GM23338 (cell line): ENCODE results near the gene SCAPER.

Experiments used
- CREB1 ChIP-seq: fragments of 250-450 bp; sonication (Bioruptor Pico); IDR thresholded peaks from 2 replicates; pipeline ENCODE4 v1.5.0; 2020; ENCODE audit warnings: low read depth, mild to moderate bottlenecking, moderate library complexity
- EZH2 ChIP-seq: fragments of 200-600 bp; sonication (generic); IDR thresholded peaks from one replicate; pipeline ENCODE4 v1.8.0; 2017; ENCODE audit warnings: antibody characterized with exemption, mild to moderate bottlenecking, low read depth; ENCODE audit not compliant: unreplicated experiment
- EZH2phosphoT487 ChIP-seq: fragments of 200-600 bp; sonication (generic); IDR thresholded peaks from one replicate; pipeline ENCODE4 v1.8.1; 2018; ENCODE audit warnings: antibody characterized with exemption; ENCODE audit not compliant: unreplicated experiment
- JUNB ChIP-seq: IDR thresholded peaks from one replicate; pipeline ENCODE4 v1.6.1; 2016; ENCODE audit warnings: antibody characterized with exemption; ENCODE audit not compliant: unreplicated experiment
- POLR2AphosphoS5 ChIP-seq: IDR thresholded peaks from 2 replicates; pipeline ENCODE4 v1.6.1; 2016; ENCODE audit warnings: antibody characterized with exemption, low read depth
- STAT1 ChIP-seq: IDR thresholded peaks from one replicate; pipeline ENCODE4 v1.6.1; 2016; ENCODE audit warnings: antibody characterized with exemption; ENCODE audit not compliant: unreplicated experiment
- ZNF331 ChIP-seq: fragments of 250-450 bp; sonication (Bioruptor Pico); IDR thresholded peaks from 2 replicates; pipeline ENCODE4 v1.5.0; 2020; ENCODE audit warnings: low read depth, mild to moderate bottlenecking, moderate library complexity
- TF ChIP-seq, protein P1 (sequence below), 2 experiments: fragments of 200-600 bp in 1 of 2; sonication (generic) in 1 of 2; conservative IDR thresholded peaks; 2 replicates each; pipeline versions ENCODE4 v1.5.1 to v1.6.1; 2016 to 2017; ENCODE audit warnings: antibody characterized with exemption in 2 of 2, low read depth in 2 of 2, mild to moderate bottlenecking in 2 of 2, moderate library complexity in 1 of 2
- TF ChIP-seq, protein P2 (sequence below): IDR thresholded peaks from one replicate; pipeline ENCODE4 v1.6.1; 2018; ENCODE audit warnings: antibody characterized with exemption; ENCODE audit not compliant: unreplicated experiment

DNA sequence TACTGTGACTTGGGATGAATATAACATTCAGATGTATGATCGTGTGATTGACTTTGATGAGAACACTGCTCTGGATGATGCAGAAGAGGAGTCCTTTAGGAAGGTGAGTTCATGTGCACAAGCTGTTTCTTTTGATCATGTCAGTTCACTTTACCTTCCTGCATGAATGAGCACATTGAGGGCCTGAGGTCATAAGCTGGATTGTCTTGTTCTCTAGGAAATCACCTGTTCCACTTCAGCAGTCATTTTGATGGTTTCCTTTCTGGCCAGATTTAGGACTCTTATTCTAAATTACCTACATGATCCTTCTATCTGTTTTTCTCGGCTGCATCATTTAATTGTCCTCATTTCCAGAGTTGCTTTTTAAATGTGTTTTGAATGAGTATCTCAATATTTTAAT is 30.5 kb upstream of the SCAPER start:
- TF ChIP-seq, protein P1, sequence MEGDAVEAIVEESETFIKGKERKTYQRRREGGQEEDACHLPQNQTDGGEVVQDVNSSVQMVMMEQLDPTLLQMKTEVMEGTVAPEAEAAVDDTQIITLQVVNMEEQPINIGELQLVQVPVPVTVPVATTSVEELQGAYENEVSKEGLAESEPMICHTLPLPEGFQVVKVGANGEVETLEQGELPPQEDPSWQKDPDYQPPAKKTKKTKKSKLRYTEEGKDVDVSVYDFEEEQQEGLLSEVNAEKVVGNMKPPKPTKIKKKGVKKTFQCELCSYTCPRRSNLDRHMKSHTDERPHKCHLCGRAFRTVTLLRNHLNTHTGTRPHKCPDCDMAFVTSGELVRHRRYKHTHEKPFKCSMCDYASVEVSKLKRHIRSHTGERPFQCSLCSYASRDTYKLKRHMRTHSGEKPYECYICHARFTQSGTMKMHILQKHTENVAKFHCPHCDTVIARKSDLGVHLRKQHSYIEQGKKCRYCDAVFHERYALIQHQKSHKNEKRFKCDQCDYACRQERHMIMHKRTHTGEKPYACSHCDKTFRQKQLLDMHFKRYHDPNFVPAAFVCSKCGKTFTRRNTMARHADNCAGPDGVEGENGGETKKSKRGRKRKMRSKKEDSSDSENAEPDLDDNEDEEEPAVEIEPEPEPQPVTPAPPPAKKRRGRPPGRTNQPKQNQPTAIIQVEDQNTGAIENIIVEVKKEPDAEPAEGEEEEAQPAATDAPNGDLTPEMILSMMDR (conservative IDR thresholded peaks at IDR 0.05; ENCODE audit: low read depth in 2 of 2): no peak
- TF ChIP-seq CREB1 (CRISPR knock-in tag) (no peak), POLR2AphosphoS5 (no peak), JUNB (no peak), EZH2phosphoT487 (no peak), EZH2 (no peak), STAT1 (no peak), ZNF331 (no peak)
- TF ChIP-seq, protein P2, sequence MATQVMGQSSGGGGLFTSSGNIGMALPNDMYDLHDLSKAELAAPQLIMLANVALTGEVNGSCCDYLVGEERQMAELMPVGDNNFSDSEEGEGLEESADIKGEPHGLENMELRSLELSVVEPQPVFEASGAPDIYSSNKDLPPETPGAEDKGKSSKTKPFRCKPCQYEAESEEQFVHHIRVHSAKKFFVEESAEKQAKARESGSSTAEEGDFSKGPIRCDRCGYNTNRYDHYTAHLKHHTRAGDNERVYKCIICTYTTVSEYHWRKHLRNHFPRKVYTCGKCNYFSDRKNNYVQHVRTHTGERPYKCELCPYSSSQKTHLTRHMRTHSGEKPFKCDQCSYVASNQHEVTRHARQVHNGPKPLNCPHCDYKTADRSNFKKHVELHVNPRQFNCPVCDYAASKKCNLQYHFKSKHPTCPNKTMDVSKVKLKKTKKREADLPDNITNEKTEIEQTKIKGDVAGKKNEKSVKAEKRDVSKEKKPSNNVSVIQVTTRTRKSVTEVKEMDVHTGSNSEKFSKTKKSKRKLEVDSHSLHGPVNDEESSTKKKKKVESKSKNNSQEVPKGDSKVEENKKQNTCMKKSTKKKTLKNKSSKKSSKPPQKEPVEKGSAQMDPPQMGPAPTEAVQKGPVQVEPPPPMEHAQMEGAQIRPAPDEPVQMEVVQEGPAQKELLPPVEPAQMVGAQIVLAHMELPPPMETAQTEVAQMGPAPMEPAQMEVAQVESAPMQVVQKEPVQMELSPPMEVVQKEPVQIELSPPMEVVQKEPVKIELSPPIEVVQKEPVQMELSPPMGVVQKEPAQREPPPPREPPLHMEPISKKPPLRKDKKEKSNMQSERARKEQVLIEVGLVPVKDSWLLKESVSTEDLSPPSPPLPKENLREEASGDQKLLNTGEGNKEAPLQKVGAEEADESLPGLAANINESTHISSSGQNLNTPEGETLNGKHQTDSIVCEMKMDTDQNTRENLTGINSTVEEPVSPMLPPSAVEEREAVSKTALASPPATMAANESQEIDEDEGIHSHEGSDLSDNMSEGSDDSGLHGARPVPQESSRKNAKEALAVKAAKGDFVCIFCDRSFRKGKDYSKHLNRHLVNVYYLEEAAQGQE: no peak
